Stomach (tissue), 4 donors: Measurements from ENCODE around the gene SMARCB1.

ENCODE experiments used
- CTCF ChIP-seq, 7 experiments: fragments of 450-650 bp in 4 of 7; fragments of 200-600 bp in 3 of 7; sonication (generic) in 3 of 7; IDR thresholded peaks; one replicate each; pipeline ENCODE4 v1.5.1; 2016 to 2019; ENCODE audit warnings: antibody characterized with exemption in 7 of 7, control low read depth in 2 of 7, mild to moderate bottlenecking in 1 of 7
- POLR2A ChIP-seq, 4 donors: fragments of 450-650 bp; IDR thresholded peaks; one replicate each; pipeline ENCODE4 v1.6.1; 2016; ENCODE audit warnings: antibody characterized with exemption in 4 of 4, control low read depth in 2 of 4, mild to moderate bottlenecking in 1 of 4, moderate library complexity in 1 of 4
- POLR2AphosphoS5 ChIP-seq, 3 donors: sonication (generic); formaldehyde crosslinking; IDR thresholded peaks; one replicate each; pipeline ENCODE4 v1.6.1; 2016; ENCODE audit warnings: antibody characterized with exemption in 3 of 3

GRCh38 chr22:23781065-23781464 lies 5.7 kb upstream of the SMARCB1 start:
- no peak for TF ChIP-seq CTCF (IDR thresholded peaks at IDR 0.05)
- TF ChIP-seq POLR2A (IDR thresholded peaks at IDR 0.05) = no peak
- TF ChIP-seq POLR2AphosphoS5 (IDR thresholded peaks at IDR 0.05) = no peak
